H9 (cell line): Measurements from ENCODE around the gene PRR9. TPM values are rescaled to one million over a fixed set of nuclear protein-coding genes. Genes with fewer than 3 reads are reported as not detected.

Experiments used
- DNase-seq: peaks from one replicate; pipeline ENCODE4 v3.0.0-alpha.2; 2017
- H2AFZ ChIP-seq: one replicate; pipeline ENCODE4 v1.6.1; 2013; ENCODE audit warnings: mild to moderate bottlenecking, low read length, control low read depth, moderate library complexity
- H2AK5ac ChIP-seq: 2 replicates; pipeline ENCODE4 v1.6.1; 2013; ENCODE audit warnings: low read length, control low read depth, mixed read lengths; ENCODE audit not compliant: insufficient read length
- H2BK120ac ChIP-seq: one replicate; pipeline ENCODE4 v1.6.1; 2013; ENCODE audit warnings: low read depth, mild to moderate bottlenecking, low read length, control low read depth, inconsistent platforms; ENCODE audit not compliant: poor library complexity, severe bottlenecking
- H2BK12ac ChIP-seq: 2 replicates; pipeline ENCODE4 v1.6.1; 2013; ENCODE audit warnings: low read length, control low read depth, mixed read lengths, low read depth; ENCODE audit not compliant: insufficient read length
- H2BK15ac ChIP-seq: 2 replicates; pipeline ENCODE4 v1.6.1; 2013; ENCODE audit warnings: low read depth, low read length, control low read depth
- H2BK20ac ChIP-seq: one replicate; pipeline ENCODE4 v1.6.1; 2013; ENCODE audit warnings: low read depth, mild to moderate bottlenecking, low read length, control low read depth, inconsistent platforms; ENCODE audit not compliant: poor library complexity, severe bottlenecking
- H2BK5ac ChIP-seq: 2 replicates; pipeline ENCODE4 v1.6.1; 2013; ENCODE audit warnings: low read length, control low read depth, mixed read lengths; ENCODE audit not compliant: insufficient read length
- H3K14ac ChIP-seq: 2 replicates; pipeline ENCODE4 v1.6.1; 2013; ENCODE audit warnings: low read length, control low read depth; ENCODE audit not compliant: insufficient read depth
- H3K18ac ChIP-seq: 2 replicates; pipeline ENCODE4 v1.6.1; 2013; ENCODE audit warnings: low read depth, mild to moderate bottlenecking, mixed read lengths, low read length, control low read depth; ENCODE audit not compliant: insufficient read length
- H3K23ac ChIP-seq: 2 replicates; pipeline ENCODE4 v1.6.1; 2013; ENCODE audit warnings: low read length, control low read depth, mixed read lengths, low read depth; ENCODE audit not compliant: insufficient read length
- H3K23me2 ChIP-seq: 2 replicates; pipeline ENCODE4 v1.6.1; 2013; ENCODE audit warnings: low read depth, mild to moderate bottlenecking, mixed read lengths, low read length, control low read depth; ENCODE audit not compliant: insufficient read length, poor library complexity, severe bottlenecking
- H3K27ac ChIP-seq: 2 replicates; pipeline ENCODE4 v1.5.1; 2013; ENCODE audit warnings: low read length, control low read depth, mixed read lengths, low read depth; ENCODE audit not compliant: insufficient read length
- H3K27me3 ChIP-seq: 2 replicates; pipeline ENCODE4 v1.6.1; 2013; ENCODE audit warnings: low read length, control low read depth, inconsistent platforms; ENCODE audit not compliant: insufficient read depth
- H3K4ac ChIP-seq: 2 replicates; pipeline ENCODE4 v1.6.1; 2013; ENCODE audit warnings: low read depth, mild to moderate bottlenecking, control low read depth, inconsistent platforms, low read length, moderate library complexity
- H3K4me1 ChIP-seq: 2 replicates; pipeline ENCODE4 v1.6.1; 2013; ENCODE audit warnings: low read length, control low read depth, inconsistent platforms; ENCODE audit not compliant: insufficient read depth
- H3K4me2 ChIP-seq: 2 replicates; pipeline ENCODE4 v1.6.1; 2013; ENCODE audit warnings: low read length, control low read depth, mixed read lengths; ENCODE audit not compliant: insufficient read length, insufficient read depth
- H3K56ac ChIP-seq: 2 replicates; pipeline ENCODE4 v1.6.1; 2013; ENCODE audit warnings: low read depth, mild to moderate bottlenecking, mixed read lengths, low read length, control low read depth; ENCODE audit not compliant: insufficient read length
- H3K79me1 ChIP-seq: 2 replicates; pipeline ENCODE4 v1.6.1; 2013; ENCODE audit warnings: low read depth, mild to moderate bottlenecking, moderate library complexity, low read length, control low read depth, inconsistent platforms; ENCODE audit not compliant: insufficient read depth, poor library complexity, severe bottlenecking
- H3K79me2 ChIP-seq: 2 replicates; pipeline ENCODE4 v1.6.1; 2013; ENCODE audit warnings: low read length, control low read depth, inconsistent platforms; ENCODE audit not compliant: insufficient read depth
- H3K9ac ChIP-seq: 2 replicates; pipeline ENCODE4 v1.6.1; 2013; ENCODE audit warnings: low read length, control low read depth, mixed read lengths; ENCODE audit not compliant: insufficient read length; ENCODE audit errors: extremely low read depth
- H3K9me3 ChIP-seq: one replicate; pipeline ENCODE4 v1.6.1; 2013; ENCODE audit warnings: low read depth, low read length, inconsistent platforms; ENCODE audit not compliant: control insufficient read depth
- H3T11ph ChIP-seq: one replicate; pipeline ENCODE4 v1.6.1; 2013; ENCODE audit warnings: mild to moderate bottlenecking, low read length, control low read depth, inconsistent platforms
- H4K20me1 ChIP-seq: one replicate; pipeline ENCODE4 v1.6.1; 2013; ENCODE audit not compliant: control insufficient read depth, insufficient read length, insufficient read depth
- H4K5ac ChIP-seq: 2 replicates; pipeline ENCODE4 v1.6.1; 2013; ENCODE audit warnings: low read depth, mild to moderate bottlenecking, mixed read lengths, low read length, control low read depth; ENCODE audit not compliant: insufficient read length
- H4K8ac ChIP-seq: replicated peaks from 2 replicates; pipeline ENCODE4 v1.6.1; 2013; ENCODE audit warnings: low read length, control low read depth, mixed read lengths, low read depth; ENCODE audit not compliant: insufficient read length
- H4K91ac ChIP-seq: 2 replicates; pipeline ENCODE4 v1.6.1; 2013; ENCODE audit warnings: low read depth, mild to moderate bottlenecking, moderate library complexity, mixed read lengths, low read length, control low read depth; ENCODE audit not compliant: insufficient read length
- H3K27ac Mint-ChIP-seq, 3 experiments: 2 replicates in 2 of 3; 3 replicates in 1 of 3; pipeline ENCODE4 v1.8.0; 2020 to 2021; ENCODE audit warnings: mixed read lengths in 3 of 3, mild to moderate bottlenecking in 1 of 3, moderate library complexity in 1 of 3
- H3K27me3 Mint-ChIP-seq: 2 replicates; pipeline ENCODE4 v1.8.0; 2021; ENCODE audit warnings: low read depth, mild to moderate bottlenecking, moderate library complexity, mixed read lengths
- H3K36me3 Mint-ChIP-seq, 3 experiments: 2 replicates in 2 of 3; 3 replicates in 1 of 3; pipeline ENCODE4 v1.8.0; 2020 to 2021; ENCODE audit warnings: low read depth in 3 of 3, mixed read lengths in 3 of 3; ENCODE audit not compliant: insufficient read depth in 1 of 3
- H3K4me1 Mint-ChIP-seq, 2 experiments: 2 replicates each; pipeline ENCODE4 v1.8.0; 2020; ENCODE audit warnings: mixed read lengths in 2 of 2
- H3K4me3 Mint-ChIP-seq, 2 experiments: 2 replicates in 1 of 2; 3 replicates in 1 of 2; pipeline ENCODE4 v1.8.0; 2020 to 2021; ENCODE audit warnings: mild to moderate bottlenecking in 2 of 2, mixed read lengths in 2 of 2, moderate library complexity in 1 of 2
- H3K9me3 Mint-ChIP-seq, 2 experiments: 2 replicates in 1 of 2; 3 replicates in 1 of 2; pipeline ENCODE4 v1.8.0; 2020; ENCODE audit warnings: mild to moderate bottlenecking in 2 of 2, mixed read lengths in 2 of 2, moderate library complexity in 1 of 2
- WGBS: extraction: QIAGEN DNeasy Blood & Tissue Kit; methylation state at CpG from one replicate; pipeline ENCODE4 v1.1.7; 2013; ENCODE audit warnings: missing lambda C conversion rate, low lambda C conversion rate, mixed read lengths; ENCODE audit not compliant: insufficient read length; ENCODE audit errors: extremely low coverage; 5-methylcytosine and 5-hydroxymethylcytosine counted together
- total RNA-seq: library from RNA; stranded (reverse); gene quantifications from 2 replicates; pipeline ENCODE4 v1.2.1, GENCODE V29; 2021
- TF ChIP-seq, protein P1 (sequence below): fragments of 200-600 bp; sonication (generic); conservative IDR thresholded peaks from 3 replicates; pipeline ENCODE4 v1.8.0; 2021; ENCODE audit warnings: antibody characterized with exemption, mild to moderate bottlenecking

Gene PRR9
- total RNA-seq, 1 experiment from 2014 or later: not detected

- H3K4me3 Mint-ChIP-seq: no peak overlapping the region
- Histone ChIP-seq H3K14ac (no peak overlapping the region), H2AFZ (no peak overlapping the region), H4K5ac (no peak overlapping the region), H3K56ac (no peak overlapping the region), H2BK20ac (no peak overlapping the region), H4K20me1 (no peaks in the 10 kb centered on the region), H2BK120ac (no peak overlapping the region), H3K4me1 (no peaks in the 10 kb centered on the region), H2BK15ac (no peak overlapping the region), H2AK5ac (no peak overlapping the region), H3K9ac (no peak overlapping the region), H3K79me2 (no peaks in the 10 kb centered on the region), H3K79me1 (no peaks in the 10 kb centered on the region), H2BK12ac (no peak overlapping the region), H3K4ac (no peak overlapping the region), H2BK5ac (no peak overlapping the region), H3K27ac (no peak overlapping the region), H3K18ac (no peak overlapping the region), H3K27me3 (no peaks in the 10 kb centered on the region), H3K23ac (no peak overlapping the region), H3K23me2 (no peaks in the 10 kb centered on the region), H3K4me2 (no peak overlapping the region), H3K9me3 (no peaks in the 10 kb centered on the region), H4K8ac (no peak overlapping the region), H3T11ph (no peak overlapping the region), H4K91ac (no peak overlapping the region)
- H3K9me3 Mint-ChIP-seq: no peaks in the 10 kb centered on the region; a peak in 1 of 5 replicates
- no peak overlapping the region for H3K27ac Mint-ChIP-seq
- no peaks in the 10 kb centered on the region for H3K36me3 Mint-ChIP-seq
- TF ChIP-seq, protein P1, sequence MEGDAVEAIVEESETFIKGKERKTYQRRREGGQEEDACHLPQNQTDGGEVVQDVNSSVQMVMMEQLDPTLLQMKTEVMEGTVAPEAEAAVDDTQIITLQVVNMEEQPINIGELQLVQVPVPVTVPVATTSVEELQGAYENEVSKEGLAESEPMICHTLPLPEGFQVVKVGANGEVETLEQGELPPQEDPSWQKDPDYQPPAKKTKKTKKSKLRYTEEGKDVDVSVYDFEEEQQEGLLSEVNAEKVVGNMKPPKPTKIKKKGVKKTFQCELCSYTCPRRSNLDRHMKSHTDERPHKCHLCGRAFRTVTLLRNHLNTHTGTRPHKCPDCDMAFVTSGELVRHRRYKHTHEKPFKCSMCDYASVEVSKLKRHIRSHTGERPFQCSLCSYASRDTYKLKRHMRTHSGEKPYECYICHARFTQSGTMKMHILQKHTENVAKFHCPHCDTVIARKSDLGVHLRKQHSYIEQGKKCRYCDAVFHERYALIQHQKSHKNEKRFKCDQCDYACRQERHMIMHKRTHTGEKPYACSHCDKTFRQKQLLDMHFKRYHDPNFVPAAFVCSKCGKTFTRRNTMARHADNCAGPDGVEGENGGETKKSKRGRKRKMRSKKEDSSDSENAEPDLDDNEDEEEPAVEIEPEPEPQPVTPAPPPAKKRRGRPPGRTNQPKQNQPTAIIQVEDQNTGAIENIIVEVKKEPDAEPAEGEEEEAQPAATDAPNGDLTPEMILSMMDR: no peak
- peaks cover 4 to 11% of the 10 kb centered on the region in 2 experiments; a peak in 2 of 4 replicates for H3K4me1 Mint-ChIP-seq
- no peak for DNase-seq
- WGBS: no CpG with 5 or more reads among the region's 5 CpGs
- H3K27me3 Mint-ChIP-seq: peaks cover 12% of the 10 kb centered on the region
Measured at GRCh38 chr1:153212201-153212600, 5.2 kb upstream of the PRR9 start.
